ENCODE data around the gene SPECC1L.

SPECC1L gene

DNA sequence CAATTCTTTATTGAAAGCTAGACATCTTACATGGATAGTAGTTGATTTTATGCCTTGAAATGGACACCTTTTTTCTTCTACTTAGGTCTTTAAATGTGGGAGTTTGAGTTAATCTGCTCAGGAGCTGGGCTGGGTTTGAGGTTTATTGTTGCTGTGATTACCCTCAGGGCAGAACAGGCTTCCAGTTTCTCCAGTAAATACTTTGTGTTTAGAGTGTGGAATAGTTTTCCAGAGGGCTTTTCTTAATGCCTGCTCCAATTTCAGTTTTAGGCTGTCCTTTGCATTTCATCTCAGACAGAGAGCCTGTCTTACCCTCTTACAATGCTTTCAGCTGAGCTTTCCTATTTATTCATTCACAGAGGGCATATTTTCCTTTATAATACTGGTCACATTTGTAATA lies 86.9 kb downstream of the SPECC1L start:
- no peak for DNase-seq (ENCODE audit: extremely low read depth, low read depth)
- TF ChIP-seq, protein P1, sequence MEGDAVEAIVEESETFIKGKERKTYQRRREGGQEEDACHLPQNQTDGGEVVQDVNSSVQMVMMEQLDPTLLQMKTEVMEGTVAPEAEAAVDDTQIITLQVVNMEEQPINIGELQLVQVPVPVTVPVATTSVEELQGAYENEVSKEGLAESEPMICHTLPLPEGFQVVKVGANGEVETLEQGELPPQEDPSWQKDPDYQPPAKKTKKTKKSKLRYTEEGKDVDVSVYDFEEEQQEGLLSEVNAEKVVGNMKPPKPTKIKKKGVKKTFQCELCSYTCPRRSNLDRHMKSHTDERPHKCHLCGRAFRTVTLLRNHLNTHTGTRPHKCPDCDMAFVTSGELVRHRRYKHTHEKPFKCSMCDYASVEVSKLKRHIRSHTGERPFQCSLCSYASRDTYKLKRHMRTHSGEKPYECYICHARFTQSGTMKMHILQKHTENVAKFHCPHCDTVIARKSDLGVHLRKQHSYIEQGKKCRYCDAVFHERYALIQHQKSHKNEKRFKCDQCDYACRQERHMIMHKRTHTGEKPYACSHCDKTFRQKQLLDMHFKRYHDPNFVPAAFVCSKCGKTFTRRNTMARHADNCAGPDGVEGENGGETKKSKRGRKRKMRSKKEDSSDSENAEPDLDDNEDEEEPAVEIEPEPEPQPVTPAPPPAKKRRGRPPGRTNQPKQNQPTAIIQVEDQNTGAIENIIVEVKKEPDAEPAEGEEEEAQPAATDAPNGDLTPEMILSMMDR (IDR thresholded peaks at IDR 0.05; ENCODE audit: low read depth, low read length): no peak

DNA sequence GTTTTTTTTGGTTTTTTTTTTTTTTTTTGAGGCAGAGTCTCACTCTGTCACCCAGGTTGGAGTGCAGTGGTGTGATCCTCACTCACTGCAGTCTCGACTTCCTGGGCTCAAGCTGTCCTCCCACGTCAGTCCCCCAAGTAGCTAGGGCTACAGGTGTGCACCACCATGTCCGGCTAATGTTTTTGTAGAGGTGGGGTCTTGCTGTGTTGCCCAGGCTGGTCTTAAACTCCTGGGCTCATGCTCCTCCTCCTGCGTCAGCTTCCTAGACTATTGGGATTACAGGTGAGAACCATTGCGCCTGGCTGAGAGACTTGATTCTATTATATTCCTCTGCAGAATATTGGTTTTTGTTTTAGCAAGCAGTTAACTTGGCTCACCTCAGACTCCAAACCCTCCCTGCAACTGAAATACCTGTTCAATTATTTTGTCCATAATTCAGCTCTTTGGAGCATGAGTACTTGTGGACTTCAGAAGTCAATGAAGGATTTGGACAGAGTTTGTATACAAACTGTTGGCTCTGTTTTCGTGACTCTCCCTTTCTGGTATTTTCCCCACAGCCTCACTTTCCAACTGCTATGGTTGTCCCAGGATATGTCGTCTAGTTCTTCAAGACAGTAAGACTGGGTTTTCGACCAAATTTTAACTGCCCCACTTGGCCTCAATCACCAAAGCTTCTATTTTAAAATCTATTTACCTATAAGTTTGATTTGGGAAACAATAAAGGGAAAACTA lies 87.6 kb downstream of the SPECC1L start:
- no peak for DNase-seq (ENCODE audit: extremely low read depth, low read depth)
- TF ChIP-seq, protein P1 (IDR thresholded peaks at IDR 0.05; ENCODE audit: low read depth, low read length): no peak

DNA sequence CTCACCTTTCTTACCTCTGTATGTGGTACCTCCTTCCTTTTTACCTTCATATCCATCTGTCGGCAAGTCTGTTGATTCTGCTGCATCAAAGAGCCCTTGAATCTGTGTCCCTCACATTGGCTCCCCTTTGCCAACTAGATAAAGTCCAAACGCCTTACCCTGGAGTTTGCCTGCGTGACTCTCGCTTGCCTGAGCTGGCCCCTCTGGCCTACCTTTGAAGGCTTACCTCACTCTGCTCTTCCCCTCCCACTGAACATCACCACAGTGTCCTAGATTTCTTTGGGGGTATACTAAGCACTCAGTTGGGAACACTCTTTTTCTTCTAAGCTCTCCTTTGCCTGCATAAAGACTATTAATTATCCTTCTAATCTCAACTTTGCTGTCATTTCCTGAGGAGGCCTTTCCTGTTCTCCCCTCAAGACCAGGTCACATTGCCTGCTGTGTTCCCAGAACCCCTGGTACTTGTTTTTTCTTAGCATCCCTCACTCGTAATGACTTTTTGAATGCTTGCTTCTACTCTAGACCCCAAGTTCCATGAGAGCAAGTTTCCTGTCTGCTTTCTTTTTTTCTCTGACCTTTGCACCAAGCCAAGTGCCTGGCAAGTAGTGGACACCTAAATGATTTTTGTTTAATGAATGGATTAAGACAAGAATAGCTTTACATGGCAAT lies 89.0 kb downstream of the SPECC1L start:
- TF ChIP-seq, protein P1 (IDR thresholded peaks at IDR 0.05; ENCODE audit: low read depth, low read length): no peak
- DNase-seq (ENCODE audit: extremely low read depth, low read depth): no peak

DNA sequence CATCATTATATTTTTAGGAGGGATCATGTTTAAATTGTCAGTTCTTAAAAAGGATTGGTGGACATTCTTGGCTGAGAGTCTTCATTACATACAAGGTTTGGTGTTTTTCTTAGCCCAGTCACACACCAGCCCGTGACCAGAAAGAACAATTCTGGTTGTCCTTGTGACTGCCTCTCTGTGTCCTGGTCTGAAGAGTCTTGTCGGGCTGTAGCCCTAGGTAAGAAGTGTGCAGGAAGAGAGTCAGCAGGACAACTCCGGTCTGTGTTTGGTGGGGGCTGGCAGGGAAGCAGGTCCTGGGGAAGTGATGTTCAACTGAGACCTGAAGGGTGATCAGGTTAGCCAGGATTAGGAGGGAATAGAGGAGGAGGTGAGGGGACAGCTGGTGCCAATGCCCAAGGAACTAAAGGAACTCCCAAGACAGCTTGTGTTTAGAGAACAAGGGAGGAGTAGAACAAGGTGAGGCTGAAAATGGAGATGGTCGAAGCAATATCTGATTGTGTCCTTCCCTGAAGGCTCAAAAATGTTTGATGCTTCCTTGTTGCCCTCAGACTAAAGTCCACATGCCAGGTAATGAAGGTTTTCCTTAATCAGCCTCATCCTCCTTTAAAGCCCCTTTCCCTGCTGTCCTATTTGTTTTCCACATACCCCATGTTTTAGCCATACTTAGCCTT lies 91.5 kb downstream of the SPECC1L start:
- DNase-seq (ENCODE audit: extremely low read depth, low read depth): no peak
- TF ChIP-seq, protein P1 (IDR thresholded peaks at IDR 0.05; ENCODE audit: low read depth, low read length): no peak

DNA sequence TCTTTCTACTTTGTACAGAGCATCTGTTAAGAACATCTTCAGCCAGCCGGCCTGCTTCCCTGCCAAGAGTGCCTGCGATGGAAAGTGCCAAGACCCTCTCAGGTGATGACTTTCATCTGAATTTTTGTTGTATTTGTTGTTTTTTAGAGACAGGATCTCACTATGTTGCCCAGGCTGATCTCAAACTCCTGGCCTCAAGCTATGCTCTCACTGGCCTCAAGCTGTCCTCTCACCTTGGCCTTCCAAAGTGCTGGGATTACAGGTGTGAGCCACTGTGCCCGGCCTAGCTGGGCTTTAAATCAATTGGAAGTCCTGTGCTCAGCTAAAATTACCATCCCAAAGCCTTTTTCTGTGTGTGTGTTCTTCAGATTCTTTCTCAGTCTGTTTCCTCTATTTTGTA lies 92.6 kb downstream of the SPECC1L start:
- DNase-seq (ENCODE audit: extremely low read depth, low read depth): no peak

DNA sequence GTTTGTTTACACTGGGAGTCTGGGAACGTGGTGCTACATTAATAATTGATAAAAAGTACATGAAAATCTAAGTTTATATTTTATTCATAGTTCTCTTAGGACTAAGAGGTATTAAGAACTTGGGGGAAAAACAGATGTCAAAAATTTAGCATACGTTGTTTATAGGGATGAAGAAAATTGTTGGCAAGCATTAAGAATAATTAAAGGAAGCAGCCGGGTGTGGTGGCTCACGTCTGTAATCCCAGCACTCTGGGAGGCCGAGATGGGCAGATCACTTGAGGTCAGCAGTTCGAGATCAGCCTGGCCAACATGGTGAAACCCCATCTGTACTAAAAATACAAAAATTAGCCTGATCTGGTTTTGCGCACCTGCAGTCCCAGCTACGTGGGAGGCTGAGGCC lies 96.1 kb downstream of the SPECC1L start:
- DNase-seq (ENCODE audit: extremely low read depth, low read depth): no peak
- TF ChIP-seq, protein P1 (IDR thresholded peaks at IDR 0.05; ENCODE audit: low read depth, low read length): no peak

More for the DNA sequence above, 92.6 kb downstream of the SPECC1L start:
- TF ChIP-seq, protein P1 (IDR thresholded peaks at IDR 0.05; ENCODE audit: low read depth, low read length): no peak

DNA sequence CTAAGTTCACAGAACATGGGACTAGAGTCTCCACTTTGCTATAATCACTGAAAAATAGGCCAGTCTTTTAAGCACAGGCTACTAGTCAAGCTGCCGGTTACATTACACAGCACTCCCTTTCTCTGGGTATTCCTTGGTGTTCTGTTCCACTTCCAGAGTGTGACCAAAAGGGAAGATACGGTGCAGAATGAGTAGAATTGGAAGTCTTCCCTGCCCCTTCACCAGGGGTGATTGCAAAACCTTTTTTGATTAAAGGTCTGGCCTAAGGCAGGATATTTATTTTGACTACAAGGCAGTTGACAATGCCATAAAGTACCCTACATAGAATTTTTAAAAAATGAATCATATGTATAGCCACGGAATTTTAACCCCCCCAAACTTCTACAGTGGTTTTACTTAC lies 97.2 kb downstream of the SPECC1L start:
- DNase-seq (ENCODE audit: extremely low read depth, low read depth): no peak
- TF ChIP-seq, protein P1 (IDR thresholded peaks at IDR 0.05; ENCODE audit: low read depth, low read length): no peak
